Activated T-helper 1 cell treated with Interleukin-2 at 50 U/mL for 16 hours (primary cell): ENCODE measurements around the gene ELAVL2.

Experiments
- DNase-seq: peaks from one replicate; pipeline ENCODE4 v3.0.0-alpha.2; 2020; ENCODE audit warnings: low read depth

The ELAVL2 gene

GRCh38 chr9:23721466-23721865, 104.6 kb downstream of the ELAVL2 start:
- no peak for DNase-seq

- DNase-seq: no peak
Observed at GRCh38 chr9:23717505-23717904, 108.5 kb downstream of the ELAVL2 start.

GRCh38 chr9:23707249-23707648, 118.8 kb downstream of the ELAVL2 start:
- no peak for DNase-seq

GRCh38 chr9:23702311-23702922, 123.6 kb downstream of the ELAVL2 start:
- DNase-seq: no peak

- DNase-seq: no peak
Observed at GRCh38 chr9:23701291-23701690, 124.7 kb downstream of the ELAVL2 start.

- no peak for DNase-seq
Observed at GRCh38 chr9:23700359-23700758, 125.7 kb downstream of the ELAVL2 start.

- no peak for DNase-seq
Observed at GRCh38 chr9:23698161-23698560, 127.9 kb downstream of the ELAVL2 start.

- DNase-seq: no peak
Observed at GRCh38 chr9:23695572-23695971, 130.5 kb downstream of the ELAVL2 start.

GRCh38 chr9:23693374-23693773, 132.7 kb downstream of the ELAVL2 start:
- DNase-seq: no peak

- no peak for DNase-seq
Observed at GRCh38 chr9:23686896-23687295, 139.1 kb downstream of the ELAVL2 start.

GRCh38 chr9:23686257-23686656, 139.8 kb downstream of the ELAVL2 start:
- no peak for DNase-seq

- no peak for DNase-seq
Observed at GRCh38 chr9:23683611-23684061, 142.4 kb downstream of the ELAVL2 start.

GRCh38 chr9:23682891-23683431, 143.1 kb downstream of the ELAVL2 start:
- DNase-seq: no peak

GRCh38 chr9:23682352-23682751, 143.7 kb downstream of the ELAVL2 start:
- no peak for DNase-seq

- no peak for DNase-seq
Observed at GRCh38 chr9:23677446-23677845, 148.6 kb downstream of the ELAVL2 start.

GRCh38 chr9:23674016-23674585, 151.9 kb downstream of the ELAVL2 start:
- no peak for DNase-seq

- no peak for DNase-seq
Observed at GRCh38 chr9:23672151-23672550, 153.9 kb downstream of the ELAVL2 start.

GRCh38 chr9:23669776-23670175, 156.3 kb downstream of the ELAVL2 start:
- no peak for DNase-seq

GRCh38 chr9:23665635-23666034, 160.4 kb downstream of the ELAVL2 start:
- no peak for DNase-seq

GRCh38 chr9:23665051-23665450, 161.0 kb downstream of the ELAVL2 start:
- DNase-seq: no peak

GRCh38 chr9:23663946-23664345, 162.1 kb downstream of the ELAVL2 start:
- no peak for DNase-seq

- DNase-seq: no peak
Observed at GRCh38 chr9:23663536-23663935, 162.5 kb downstream of the ELAVL2 start.

- no peak for DNase-seq
Observed at GRCh38 chr9:23663125-23663524, 162.9 kb downstream of the ELAVL2 start.

GRCh38 chr9:23662320-23662719, 163.7 kb downstream of the ELAVL2 start:
- no peak for DNase-seq
